Nucleus accumbens (tissue), 56 donors: ENCODE results near the gene BCL7B.
"Not testable (repeated sequence)": the region's sequence is repeated elsewhere in the genome, so short reads cannot be mapped to it uniquely, and the experiment has no call there.

ENCODE experiments used
- DNase-seq, 56 donors: peaks; one replicate each; lab custom pipeline; 2025; lab: John Stamatoyannopoulos, UW

Gene BCL7B

DNA sequence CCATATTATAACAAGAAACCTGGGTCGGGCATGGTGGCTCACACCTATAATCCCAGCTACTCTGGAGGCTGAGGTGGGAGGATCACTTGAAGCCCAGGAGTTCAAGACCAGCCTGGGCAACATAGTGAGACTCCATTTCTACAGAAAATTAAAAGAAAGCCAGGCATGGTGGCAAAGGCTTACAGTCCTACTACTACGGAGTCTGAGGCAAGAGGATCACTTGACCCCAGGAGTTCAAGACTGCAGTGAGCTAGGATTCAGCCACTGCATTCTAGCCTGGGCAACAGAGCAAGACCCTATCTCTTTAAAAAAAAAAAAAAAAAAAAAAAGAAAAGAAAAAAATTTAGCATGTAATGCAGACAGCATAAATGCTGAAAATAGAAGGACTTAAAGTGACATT lies 19.0 kb downstream of the BCL7B start:
- DNase-seq = not testable (repeated sequence)

DNA sequence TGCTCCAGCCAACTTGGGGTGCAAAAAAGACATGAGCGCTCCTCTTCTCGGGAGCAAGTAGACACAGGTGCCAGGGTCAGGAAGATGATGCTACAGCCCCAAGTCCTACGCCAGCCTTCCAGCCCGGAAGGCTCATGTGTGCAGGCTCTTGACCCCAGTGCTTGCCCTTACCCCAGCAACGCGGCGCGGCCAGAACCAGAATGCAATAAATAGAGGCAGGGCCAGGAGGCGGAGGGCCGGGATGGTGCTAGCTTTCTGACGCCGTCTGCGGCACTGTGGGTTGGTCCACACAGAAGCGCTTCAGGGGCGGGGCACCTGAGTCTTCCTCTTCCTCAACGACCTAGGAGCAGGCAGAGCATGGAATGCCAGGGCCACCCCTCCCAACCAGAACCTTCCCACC lies 20.4 kb downstream of the BCL7B start:
- DNase-seq = no peak

DNA sequence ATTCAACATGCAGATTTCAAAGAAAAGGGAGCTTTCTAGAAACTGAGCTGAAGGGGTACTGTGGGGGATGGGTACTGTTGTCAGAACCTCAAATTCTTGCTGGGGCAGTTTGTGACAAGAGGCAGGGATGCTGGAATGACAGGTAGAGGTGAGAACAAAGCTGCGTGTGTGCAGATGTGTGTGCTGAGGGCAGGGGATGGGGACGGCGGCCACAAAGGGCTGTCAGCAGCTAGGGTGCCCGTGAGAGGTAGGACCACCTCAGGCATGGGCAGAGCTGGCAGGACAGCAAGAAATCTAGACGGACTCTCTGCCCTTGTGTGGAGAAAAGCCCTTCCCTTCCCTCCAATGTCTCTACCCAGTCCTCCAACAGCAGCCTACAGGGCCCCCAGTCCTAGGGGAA lies 21.0 kb downstream of the BCL7B start:
- DNase-seq = no peak

DNA sequence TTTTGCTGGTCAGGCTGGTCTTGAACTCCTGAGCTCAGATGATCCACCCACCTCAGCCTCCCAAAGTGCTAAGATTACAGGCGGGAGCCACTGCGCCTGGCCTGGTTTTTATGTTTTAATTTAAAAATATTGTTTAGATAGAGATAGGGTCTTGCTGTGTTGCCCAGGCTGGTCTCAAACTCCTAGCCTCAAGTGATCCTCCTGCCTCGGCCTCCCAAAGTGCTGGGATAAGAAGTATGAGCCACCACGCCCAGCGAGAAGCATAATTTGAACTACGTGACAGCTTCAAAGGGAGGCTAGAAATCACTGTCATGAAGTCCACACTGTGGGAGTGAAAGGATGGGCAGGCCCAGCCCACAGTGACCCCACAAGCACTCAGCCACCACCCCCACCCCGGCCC lies 21.6 kb downstream of the BCL7B start:
- DNase-seq = not testable (repeated sequence)

DNA sequence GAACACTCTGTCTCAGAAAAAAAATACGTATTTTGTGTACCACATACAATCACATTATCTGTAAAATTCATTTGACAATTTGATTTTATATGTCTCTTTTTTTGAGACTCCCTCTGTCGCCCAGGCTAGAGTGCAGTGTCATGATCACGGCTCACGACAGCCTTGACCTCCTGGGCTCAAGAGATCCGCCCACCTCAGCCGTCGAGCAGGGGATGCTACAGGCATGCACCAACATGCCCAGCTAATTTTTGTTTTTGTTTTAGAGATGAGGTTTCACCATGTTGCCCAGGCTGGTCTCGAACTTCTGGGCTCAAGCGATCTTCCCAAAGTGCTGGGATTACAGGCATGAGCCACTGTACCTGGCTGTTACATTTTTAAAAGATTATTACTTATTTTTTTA lies 23.7 kb downstream of the BCL7B start:
- DNase-seq = no peak

DNA sequence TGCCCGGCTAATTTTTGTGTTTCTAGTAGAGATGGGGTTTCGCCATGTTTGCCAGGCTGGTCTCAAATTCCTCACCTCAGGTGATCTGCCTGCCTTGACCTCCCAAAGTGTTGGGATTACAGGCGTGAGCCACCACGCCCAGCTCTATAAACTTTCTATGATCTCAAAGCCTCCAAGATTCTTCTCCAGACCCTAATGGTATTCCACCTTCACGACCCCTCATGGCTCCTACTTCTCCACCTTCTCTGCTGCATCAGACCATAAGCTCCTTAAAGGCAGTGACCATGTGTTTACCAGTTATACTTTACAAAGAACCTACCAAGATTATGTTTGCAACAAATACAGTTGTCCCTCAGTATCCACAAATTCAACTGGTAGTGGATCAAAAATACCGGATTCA lies 25.3 kb downstream of the BCL7B start:
- no peak for DNase-seq

DNA sequence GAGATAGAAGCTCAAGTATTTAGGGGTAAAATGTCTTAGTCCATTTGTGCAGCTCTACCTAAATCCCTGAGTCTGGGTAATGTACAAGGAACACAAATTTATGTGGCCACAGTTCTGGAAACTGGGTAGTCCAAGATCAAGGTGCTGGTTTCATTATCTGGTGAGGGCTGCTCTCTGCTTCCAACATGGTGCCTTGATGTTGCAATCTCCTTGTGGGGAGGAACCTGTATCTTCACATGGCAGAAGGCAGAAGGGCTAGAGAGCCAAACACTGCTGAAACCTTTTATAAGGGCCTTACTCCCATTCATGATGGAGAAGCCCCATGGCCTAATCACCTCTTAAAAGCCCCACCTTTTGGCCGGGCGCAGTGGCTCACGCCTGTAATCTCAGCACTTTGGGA lies 26.7 kb downstream of the BCL7B start:
- no peak for DNase-seq

DNA sequence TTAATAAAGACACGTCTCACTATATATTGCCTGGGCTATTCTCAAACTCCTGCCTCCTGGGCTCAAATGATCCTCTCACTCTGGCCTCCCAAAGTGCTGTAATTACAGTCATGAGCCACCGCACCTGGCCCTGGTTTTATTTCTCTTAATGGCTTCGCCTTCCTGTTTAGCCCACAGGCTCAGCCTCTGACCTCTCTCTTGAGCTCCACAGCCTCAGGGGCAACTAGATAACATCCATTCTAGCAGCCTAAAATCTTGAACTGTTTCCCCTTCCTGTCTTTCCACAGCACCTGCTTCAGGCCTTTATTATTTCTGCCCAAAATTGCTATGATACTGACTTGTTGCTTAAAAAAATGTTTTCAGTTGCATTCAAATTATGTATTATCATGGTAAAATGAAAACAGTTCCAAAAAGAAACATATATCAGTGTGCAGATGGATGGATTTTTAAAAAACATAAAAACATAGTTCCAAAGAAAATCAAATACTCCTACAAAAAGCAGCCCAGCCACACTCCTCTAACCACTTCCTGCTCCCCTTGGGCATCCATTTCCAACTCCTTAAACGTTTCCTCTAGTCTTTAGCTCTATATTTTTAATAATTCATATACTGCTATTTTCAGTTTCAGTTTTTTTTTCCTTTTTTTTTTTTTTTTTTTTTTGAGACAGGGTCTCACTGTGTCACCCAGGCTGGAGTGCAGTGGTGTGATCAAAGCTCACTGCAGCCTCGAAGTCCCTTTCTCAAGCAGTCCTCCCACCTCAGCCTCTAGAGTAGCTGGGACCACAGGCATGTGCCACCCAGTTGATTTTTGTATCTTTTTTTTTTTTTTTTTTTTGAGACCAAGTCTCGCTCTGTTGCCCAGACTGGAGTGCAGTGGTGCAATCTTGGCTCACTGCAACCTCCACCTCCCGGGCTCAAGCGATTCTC lies 30.3 kb downstream of the BCL7B start:
- no peak for DNase-seq

DNA sequence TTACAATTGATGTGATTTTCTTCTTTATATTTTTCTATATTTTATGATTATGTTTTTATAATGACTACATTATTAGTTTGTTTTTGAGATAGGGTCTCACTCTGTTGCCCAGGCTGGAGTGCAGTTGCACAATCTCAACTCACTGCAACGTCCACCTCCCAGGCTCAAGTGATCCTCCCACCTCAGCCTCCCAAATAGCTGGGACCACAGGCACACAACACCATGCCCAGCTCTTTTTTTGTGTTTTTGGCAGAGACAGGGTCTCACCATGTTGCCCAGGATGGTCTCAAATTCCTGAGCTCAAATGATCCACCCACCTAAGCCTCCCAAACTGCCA lies 31.4 kb downstream of the BCL7B start:
- not testable (repeated sequence) for DNase-seq

DNA sequence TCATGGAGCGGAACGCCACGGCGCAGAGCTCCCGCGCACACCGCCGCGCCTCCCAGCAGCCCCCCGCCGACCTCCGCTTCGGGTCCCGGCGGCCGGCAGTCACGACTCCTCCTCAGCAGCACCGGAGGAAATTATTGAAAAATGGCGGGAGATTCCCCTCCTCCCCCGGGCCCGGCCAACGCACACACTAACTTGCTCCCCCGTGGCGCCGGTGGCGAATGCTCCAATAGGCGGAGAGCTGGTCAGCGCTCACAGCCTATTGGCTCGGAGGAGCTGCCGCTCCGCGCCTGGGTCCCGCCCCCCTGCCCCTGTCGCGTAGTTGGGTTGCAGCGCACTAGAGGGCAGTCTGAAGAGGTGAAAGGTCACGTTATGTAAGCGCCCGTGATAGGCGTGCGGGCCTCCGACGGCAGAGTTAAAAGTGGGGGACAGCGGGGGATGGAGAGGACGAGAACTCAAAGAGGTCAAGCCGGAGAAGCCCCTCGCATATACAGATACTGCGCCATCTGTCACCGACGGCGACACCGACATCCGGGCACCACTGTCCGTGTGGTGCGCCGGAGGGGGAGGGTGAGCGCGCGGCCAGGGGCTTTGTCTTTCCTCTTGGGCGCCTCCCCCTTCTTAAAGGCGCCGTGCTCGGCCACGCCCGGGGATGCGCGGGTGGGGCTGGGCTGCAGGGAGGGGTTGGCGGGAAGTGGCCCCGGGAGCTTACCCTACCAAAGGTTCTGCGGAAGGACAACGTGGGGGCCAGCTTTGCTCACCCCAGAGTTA lies 35.2 kb downstream of the BCL7B start, which contains the start of gene BAZ1B:
TSS of gene BAZ1B (minus strand) at position 189 of the 768 bp plus-strand sequence. CDS start 360 bp downstream, outside the sequence.
- peak; percentile 71 to 99 (median 97) for DNase-seq

DNA sequence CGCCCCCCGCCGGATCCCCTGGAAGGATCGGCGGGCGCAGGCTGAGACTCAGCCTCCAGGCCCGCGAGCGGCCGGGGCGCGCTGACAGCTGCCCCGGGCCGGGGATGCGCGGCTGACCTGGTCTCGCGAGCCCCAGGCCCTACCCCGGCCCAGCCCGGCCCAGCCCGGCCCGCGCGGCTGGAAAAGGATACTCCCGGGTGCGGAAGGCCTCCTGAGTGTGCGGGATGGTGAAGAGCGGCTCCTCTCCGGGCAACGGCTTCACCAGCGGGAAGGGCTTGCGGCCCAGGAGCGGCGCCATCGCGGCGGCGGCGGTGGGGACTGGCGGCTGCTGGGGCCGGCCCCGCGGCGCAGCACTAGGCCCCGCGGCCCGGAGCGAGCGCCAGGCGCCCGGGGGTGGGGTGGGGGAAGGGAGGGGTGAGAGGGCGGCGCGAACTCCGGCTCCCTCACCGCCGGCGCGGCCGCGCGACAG lies 35.8 kb downstream of the BCL7B start:
- peak in 21 of 56 donors; percentile 29 to 97 (median 77) for DNase-seq

DNA sequence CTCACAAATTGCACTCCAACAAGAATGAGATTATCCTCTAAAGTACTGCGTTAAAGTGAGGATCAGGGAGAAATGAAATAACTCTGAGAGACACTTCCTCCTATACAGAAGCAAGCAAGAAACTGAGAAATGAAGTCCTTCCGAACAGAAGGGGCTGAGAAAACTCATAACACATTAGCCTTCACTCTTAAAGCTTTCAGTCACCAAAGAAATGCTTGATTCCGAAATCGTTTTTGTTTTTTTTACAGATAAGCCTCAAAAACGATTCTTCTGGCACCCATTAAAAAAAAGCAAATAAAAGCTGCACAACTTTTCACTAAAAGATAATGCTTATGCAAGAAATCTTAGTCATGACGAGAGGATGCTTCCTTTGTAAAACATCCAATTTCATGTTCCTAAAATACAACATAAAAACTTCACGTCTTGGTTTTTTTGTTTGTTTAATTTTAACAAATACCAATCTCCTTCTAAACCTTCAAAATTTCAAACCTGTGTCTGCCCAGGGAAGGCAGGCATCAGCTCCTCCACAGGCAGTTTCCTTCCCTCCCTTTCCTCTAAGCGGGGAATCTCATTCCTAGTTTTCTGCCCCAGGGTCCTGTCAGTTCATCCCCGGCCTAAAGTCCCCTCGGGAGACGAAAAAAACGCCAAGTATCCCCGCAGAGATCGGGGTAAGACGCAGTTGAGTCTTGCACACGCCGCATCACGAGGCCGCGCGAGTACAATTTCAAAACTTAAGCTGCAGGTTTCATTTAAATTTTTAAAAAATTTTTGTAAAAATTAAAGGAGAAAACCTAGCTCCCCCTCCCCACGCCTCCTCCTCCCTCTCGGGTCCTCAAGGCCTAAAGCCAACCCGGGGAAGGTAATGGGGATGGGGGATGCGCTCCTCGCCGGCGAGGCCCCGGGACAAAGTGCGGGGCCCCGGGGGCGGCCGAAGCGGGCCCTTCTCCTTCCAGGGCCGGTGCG lies 36.5 kb downstream of the BCL7B start:
- DNase-seq = peak in 8 of 56 donors; percentile 13 to 51 (median 20)

DNA sequence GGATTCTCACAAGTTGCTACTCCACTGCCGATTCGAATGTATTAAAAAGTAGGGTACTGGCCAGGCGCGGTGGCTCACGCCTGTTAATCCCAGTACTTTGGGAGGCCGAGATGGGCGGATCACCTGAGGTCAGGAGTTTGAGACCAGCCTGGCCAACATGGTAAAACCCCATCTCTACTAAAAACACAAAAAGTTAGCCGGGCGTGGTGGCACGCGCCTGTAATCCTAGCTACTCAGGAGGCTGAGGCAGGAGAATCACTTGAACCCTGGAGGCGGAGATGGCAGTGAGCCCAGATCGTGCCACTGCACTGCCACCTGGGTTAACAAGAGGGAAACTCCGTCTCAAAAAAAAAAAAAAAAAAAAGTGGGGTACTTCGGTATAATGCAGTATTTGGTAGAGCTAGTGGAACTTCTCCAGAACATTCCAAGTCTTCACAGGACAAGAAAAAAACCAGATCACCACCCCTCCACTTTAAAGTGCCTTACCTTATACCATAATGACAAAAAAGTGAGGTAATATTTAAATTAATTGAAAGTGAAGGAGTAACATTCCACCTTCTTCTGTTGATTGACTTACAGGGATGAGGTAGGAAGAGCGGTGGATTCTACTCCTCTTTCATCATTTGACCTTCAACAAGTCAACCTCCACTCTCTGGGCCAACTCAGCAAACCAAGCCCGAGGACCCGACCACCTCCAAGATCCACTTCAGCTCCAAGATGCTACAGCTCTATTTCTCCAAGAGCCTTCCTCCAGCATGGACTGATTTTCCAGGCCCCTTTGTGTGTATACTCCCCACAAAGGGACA lies 37.4 kb downstream of the BCL7B start:
- DNase-seq = no peak

DNA sequence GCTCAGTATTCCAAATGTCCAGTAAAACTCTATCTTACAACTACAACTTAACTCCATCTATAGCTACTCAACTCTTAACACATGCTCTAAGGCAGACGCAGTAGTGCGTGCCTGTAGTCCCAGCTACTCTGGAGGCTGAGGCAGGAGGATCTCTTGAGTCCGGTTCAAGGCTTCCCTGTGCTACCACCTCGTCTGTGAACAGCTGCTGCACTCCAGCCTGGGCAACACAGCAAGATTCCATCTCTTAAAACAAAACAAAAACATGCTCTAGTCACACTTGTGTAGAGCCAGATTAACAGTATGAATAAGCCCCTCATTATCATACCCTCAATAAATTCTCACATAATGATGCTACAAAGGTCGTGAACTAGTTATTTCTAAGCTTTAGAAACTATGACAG lies 39.0 kb downstream of the BCL7B start:
- no peak for DNase-seq

DNA sequence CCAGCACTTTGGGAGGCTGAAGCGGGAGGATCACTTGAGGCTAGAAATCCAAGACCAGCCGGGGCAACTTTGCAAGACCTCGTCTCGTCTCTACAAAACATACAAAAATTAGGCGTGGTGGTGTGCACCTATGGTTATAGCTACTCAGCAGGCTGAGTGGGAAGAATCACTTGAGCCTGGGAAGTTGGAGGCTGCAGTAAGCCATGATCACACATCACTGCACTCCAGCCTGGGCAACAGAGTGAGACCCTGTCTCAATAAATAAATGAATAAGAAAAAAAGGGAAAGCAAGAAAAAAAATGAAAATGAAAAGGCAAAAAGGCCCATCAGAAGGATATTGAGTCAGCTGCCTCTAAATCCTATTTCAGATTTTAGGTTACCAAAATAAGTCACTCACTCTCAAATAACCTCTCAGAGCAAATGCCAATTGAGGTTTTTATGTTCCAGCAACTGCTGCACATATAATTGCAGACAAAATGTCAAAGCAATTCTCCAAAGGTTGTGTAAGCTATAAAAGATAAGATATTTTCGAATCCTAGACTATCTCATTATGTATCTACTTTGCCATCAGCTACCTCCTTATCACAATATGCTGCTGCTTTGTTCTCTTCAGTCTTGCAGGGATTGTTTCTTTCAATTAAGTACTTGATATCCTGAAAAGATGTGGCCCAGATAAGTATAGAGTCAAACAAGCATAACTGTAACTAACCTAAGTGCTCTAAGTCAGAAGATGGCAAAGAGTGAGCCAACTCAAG lies 40.1 kb downstream of the BCL7B start:
- no peak for DNase-seq

DNA sequence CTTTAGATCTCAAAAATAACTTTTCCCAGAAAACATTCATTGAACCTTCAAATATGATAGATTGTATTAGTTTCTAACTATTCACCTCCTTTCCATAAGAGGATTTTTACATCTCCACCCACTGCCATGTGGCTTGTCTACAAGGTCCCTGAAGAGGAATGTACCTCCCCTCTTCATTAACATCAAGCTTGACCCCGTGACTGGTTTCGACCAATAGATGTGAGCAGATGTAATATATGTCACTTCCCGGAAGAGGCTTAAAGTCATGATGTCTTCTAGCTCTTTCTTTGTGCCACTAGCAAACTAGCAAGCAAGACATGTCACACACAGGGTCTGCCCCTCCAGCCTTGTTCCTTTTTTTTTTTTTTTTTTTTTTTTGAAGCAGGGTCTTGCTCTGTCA lies 42.3 kb downstream of the BCL7B start:
- no peak for DNase-seq

DNA sequence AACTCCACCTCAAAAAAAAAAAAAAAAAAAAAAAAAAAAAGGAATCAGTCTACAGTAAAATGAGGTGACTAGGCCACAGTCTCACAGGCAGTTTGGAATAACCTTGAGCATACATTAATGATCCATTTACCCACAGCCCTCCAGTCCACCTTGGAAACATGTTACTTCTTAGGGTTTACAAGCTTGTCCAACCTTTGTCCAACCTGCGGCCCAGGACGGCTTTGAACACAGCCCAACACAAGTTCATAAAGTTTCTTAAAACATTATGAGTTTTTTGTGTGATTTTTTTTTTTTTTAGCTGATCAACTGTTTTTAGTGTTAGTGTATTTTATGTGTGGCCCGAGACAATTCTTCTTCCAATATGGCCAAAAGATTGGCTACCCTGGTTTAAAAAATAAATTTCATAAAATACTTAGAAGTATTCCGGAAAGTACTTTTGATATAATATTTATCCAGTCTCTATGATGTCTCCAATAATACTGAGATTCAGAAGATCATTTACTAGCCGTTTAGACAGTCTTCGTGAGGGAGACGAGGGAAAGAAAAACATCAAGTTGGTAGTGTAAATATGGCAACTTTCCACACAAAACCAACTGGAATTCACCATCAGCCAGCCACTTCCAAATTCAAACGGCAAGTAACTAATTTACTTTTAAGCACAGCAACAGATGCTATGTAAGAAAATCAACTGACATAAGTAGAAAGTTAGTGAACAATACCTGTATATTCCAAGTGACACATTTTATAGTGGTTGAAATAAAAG lies 45.3 kb downstream of the BCL7B start:
- DNase-seq = no peak

DNA sequence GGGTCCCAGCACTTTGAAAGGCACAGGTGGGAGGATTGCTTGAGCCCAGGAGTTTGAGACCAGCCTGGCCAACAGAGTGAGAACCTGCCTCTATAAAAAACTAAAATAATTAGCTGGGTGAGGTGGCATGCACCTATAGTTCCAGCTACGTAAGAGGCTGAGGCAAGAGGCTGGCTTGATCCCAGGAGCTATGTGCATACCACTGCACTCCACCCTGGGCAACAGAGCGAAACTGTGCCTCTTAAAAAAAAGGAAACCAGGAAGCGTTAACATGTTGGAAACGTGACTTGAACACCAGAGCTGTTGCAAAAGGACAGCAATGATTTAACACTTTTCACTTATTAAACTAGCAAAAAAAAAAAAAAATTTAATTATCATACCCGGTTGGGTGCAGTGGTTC lies 48.0 kb downstream of the BCL7B start:
- no peak for DNase-seq
